Gastroesophageal sphincter (tissue), 3 donors: ENCODE results near the gene ENOX1.

Experiments
- CTCF ChIP-seq, 4 experiments: fragments of 200-600 bp in 2 of 4; fragments of 450-650 bp in 2 of 4; sonication (generic) in 1 of 4; IDR thresholded peaks; one replicate each; pipeline ENCODE4 v1.5.1; 2017 to 2019; ENCODE audit warnings: antibody characterized with exemption in 4 of 4, mild to moderate bottlenecking in 2 of 4, moderate library complexity in 2 of 4
- EP300 ChIP-seq: sonication (generic); formaldehyde crosslinking; IDR thresholded peaks from one replicate; pipeline ENCODE4 v1.6.1; 2017; ENCODE audit warnings: antibody characterized with exemption, mild to moderate bottlenecking
- POLR2A ChIP-seq, 2 donors: fragments of 450-650 bp; IDR thresholded peaks; one replicate each; pipeline ENCODE4 v1.6.1; 2017; ENCODE audit warnings: antibody characterized with exemption in 2 of 2, mild to moderate bottlenecking in 2 of 2, moderate library complexity in 1 of 2

DNA sequence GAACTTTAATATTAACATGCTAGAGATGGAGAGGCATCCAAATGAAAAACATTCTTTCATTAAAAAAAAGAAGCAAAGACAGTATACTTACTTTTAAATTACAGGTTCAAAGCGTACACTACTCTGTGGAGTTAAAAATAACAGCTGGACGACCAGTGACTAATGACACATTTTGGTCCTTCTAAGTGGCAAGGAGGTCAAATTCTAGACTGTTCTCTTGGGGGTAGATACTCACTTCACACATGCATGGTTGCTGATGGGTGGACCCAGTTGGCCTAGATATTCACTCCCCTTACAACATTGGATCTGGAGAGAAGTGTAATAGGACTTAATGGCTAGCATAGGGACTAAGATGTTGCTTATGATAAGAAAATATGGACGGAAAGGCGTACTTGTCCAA lies 461.1 kb downstream of the ENOX1 start:
- TF ChIP-seq CTCF (IDR thresholded peaks at IDR 0.05) (no peak), POLR2A (IDR thresholded peaks at IDR 0.05) (no peak), EP300 (no peak)
